Activated T-helper 2 cell treated with anti-CD3 and anti-CD28 coated beads, Interferon-gamma antibody, Interleukin-2, Interleukin-4, amounts not matched to agents 10 μg/mL and 5 μg/mL and 100 μg/mL, durations not matched to agents 14 hours and 24 hours and 36 hours (primary cell): ENCODE results near the gene AFF3. TPM values are rescaled to one million over a fixed set of nuclear protein-coding genes. Genes with fewer than 3 reads are reported as not detected.
A peak's percentile ranks its signal among the peaks of the same experiment; 100 is the strongest.

Experiments
- DNase-seq: peaks from one replicate; pipeline ENCODE4 v3.0.0; 2021; ENCODE audit warnings: low spot score
- H3K27ac Mint-ChIP-seq: one replicate; pipeline ENCODE4 v1.8.0; 2021; ENCODE audit warnings: mixed read lengths
- H3K27me3 Mint-ChIP-seq: one replicate; pipeline ENCODE4 v1.8.0; 2021; ENCODE audit warnings: low read depth, mixed read lengths
- H3K36me3 Mint-ChIP-seq: one replicate; pipeline ENCODE4 v1.8.0; 2021; ENCODE audit warnings: low read depth, mixed read lengths
- H3K4me1 Mint-ChIP-seq: one replicate; pipeline ENCODE4 v1.8.0; 2021; ENCODE audit warnings: low read depth, mixed read lengths
- H3K4me3 Mint-ChIP-seq: one replicate; pipeline ENCODE4 v1.8.0; 2021; ENCODE audit warnings: low read depth, mild to moderate bottlenecking, moderate library complexity, mixed read lengths
- H3K9me3 Mint-ChIP-seq: one replicate; pipeline ENCODE4 v1.8.0; 2021; ENCODE audit warnings: mixed read lengths
- intact Hi-C: fragments of 100-400 bp; cut with micrococcal nuclease; formaldehyde crosslinking; loops from one replicate; pipeline ENCODE4 v1.15.1; 2023
- total RNA-seq: library from RNA; stranded (reverse); gene quantifications from 2 replicates; pipeline ENCODE4 v1.2.3, GENCODE V29; 2022

AFF3 gene
- total RNA-seq, 1 donor from 2014 or later, result 1.4 TPM

- H3K9me3 Mint-ChIP-seq, result no peaks in the 10 kb centered on the region
- peak overlapping the region; percentile 48 for H3K27ac Mint-ChIP-seq
- intact Hi-C loops, result loop anchor here (2.0 kb wide), 1 partner anchor 149 kb away; no protein-coding TSS in a partner anchor
- DNase-seq, result no peak
- peak overlapping the region; percentile 80 for H3K4me3 Mint-ChIP-seq
- peaks cover 45% of the 10 kb centered on the region for H3K4me1 Mint-ChIP-seq
- H3K36me3 Mint-ChIP-seq, result peaks cover 4% of the 10 kb centered on the region
- H3K27me3 Mint-ChIP-seq, result peaks cover 28% of the 10 kb centered on the region
Measured at GRCh38 chr2:100141906-100142305, 484 bp downstream of the AFF3 start.

- intact Hi-C loops, result no loop called here
Measured at GRCh38 chr2:100140582-100140981, 1.8 kb downstream of the AFF3 start.

DNA sequence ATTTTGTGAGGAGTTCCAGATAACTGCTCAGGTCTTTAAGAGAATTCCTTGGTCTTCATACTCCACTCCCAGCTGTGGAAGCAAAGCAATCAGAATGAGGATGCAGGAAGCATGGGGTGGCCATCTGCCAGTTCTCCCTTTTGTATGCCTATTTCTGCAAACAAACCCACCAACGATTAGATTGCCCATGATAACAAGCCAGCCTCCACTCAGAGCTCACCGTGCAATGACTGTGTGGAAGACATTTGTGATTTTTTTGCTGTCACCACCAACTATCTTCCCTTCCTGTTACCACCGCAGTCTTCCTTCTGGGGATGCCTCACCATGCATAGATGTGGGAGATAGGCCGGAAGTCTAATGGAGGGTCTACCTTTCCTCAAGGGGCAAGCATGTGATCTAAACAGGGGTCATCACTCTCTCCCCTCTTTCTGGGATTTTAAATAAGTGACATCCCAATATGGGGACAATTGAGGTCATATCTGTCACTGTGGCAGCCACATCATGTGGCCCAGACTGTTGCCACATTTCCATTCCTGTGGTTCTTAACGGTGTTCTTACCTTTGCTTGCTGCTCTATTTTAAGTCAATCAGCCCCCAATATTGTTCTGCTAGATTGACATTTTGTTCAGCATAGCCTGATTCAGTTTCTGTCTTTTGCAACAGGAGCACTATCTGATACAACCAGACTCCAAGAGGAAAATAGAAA, 4.4 kb downstream of the AFF3 start:
- DNase-seq, result no peak
- H3K4me3 Mint-ChIP-seq, result no peak overlapping the region
- intact Hi-C loops, result loop anchor here (5.0 kb wide), 1 partner anchor 76 kb away; no protein-coding TSS in a partner anchor
- H3K9me3 Mint-ChIP-seq, result no peaks in the 10 kb centered on the region
- H3K4me1 Mint-ChIP-seq, result peaks cover 39% of the 10 kb centered on the region
- no peak overlapping the region for H3K27ac Mint-ChIP-seq
- H3K27me3 Mint-ChIP-seq, result peaks cover 11% of the 10 kb centered on the region
- H3K36me3 Mint-ChIP-seq, result peaks cover 4% of the 10 kb centered on the region

More at GRCh38 chr2:100140582-100140981, 1.8 kb downstream of the AFF3 start:
- H3K36me3 Mint-ChIP-seq, result peaks cover 4% of the 10 kb centered on the region
- peaks cover 45% of the 10 kb centered on the region for H3K4me1 Mint-ChIP-seq
- no peak overlapping the region for H3K27ac Mint-ChIP-seq
- no peak for DNase-seq
- H3K27me3 Mint-ChIP-seq, result peaks cover 26% of the 10 kb centered on the region
- H3K9me3 Mint-ChIP-seq, result no peaks in the 10 kb centered on the region
- H3K4me3 Mint-ChIP-seq, result no peak overlapping the region

- intact Hi-C loops, result loop anchor here (5.0 kb wide), 1 partner anchor 75 kb away; no protein-coding TSS in a partner anchor
- H3K27ac Mint-ChIP-seq, result no peak overlapping the region
- peaks cover 32% of the 10 kb centered on the region for H3K4me1 Mint-ChIP-seq
- H3K4me3 Mint-ChIP-seq, result no peak overlapping the region
- DNase-seq, result no peak
- H3K9me3 Mint-ChIP-seq, result no peaks in the 10 kb centered on the region
- peaks cover 11% of the 10 kb centered on the region for H3K27me3 Mint-ChIP-seq
- H3K36me3 Mint-ChIP-seq, result peaks cover 4% of the 10 kb centered on the region
Measured at GRCh38 chr2:100137318-100137717, 5.1 kb downstream of the AFF3 start.

DNA sequence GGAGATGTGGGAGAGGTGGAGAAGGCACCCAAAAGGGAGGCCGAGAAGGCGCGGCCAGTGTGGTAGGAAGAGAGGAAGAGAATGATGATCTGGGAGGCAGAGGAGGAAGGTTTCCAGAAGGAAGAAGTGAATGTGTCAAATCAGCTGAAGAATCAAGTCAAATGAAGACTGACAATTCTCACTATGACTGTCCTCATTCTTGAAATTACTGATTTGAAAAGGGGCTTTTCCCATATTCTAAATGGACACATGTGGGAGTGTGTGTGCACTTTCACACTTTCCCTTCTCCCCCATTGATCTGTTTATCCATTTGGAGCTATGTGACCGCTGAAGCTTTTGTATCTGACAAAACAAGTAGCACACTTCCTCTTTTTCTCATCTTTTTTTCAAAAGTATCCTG, 6.1 kb downstream of the AFF3 start:
- intact Hi-C loops, result loop anchor here (5.0 kb wide), 1 partner anchor 74 kb away; no protein-coding TSS in a partner anchor
- Mint-ChIP-seq H3K9me3 (no peaks in the 10 kb centered on the region), H3K27me3 (peaks cover 9% of the 10 kb centered on the region), H3K36me3 (peaks cover 4% of the 10 kb centered on the region), H3K27ac (no peak overlapping the region), H3K4me3 (no peak overlapping the region), H3K4me1 (peaks cover 23% of the 10 kb centered on the region)
- no peak for DNase-seq

- intact Hi-C loops, result loop anchor here (5.0 kb wide), 1 partner anchor 73 kb away; no protein-coding TSS in a partner anchor
- no peak for DNase-seq
- H3K9me3 Mint-ChIP-seq, result no peaks in the 10 kb centered on the region
- H3K4me3 Mint-ChIP-seq, result no peak overlapping the region
- peaks cover 2% of the 10 kb centered on the region for H3K36me3 Mint-ChIP-seq
- peaks cover 17% of the 10 kb centered on the region for H3K4me1 Mint-ChIP-seq
- H3K27me3 Mint-ChIP-seq, result peaks cover 2% of the 10 kb centered on the region
- no peak overlapping the region for H3K27ac Mint-ChIP-seq
Measured at GRCh38 chr2:100135415-100135814, 7.0 kb downstream of the AFF3 start.

DNA sequence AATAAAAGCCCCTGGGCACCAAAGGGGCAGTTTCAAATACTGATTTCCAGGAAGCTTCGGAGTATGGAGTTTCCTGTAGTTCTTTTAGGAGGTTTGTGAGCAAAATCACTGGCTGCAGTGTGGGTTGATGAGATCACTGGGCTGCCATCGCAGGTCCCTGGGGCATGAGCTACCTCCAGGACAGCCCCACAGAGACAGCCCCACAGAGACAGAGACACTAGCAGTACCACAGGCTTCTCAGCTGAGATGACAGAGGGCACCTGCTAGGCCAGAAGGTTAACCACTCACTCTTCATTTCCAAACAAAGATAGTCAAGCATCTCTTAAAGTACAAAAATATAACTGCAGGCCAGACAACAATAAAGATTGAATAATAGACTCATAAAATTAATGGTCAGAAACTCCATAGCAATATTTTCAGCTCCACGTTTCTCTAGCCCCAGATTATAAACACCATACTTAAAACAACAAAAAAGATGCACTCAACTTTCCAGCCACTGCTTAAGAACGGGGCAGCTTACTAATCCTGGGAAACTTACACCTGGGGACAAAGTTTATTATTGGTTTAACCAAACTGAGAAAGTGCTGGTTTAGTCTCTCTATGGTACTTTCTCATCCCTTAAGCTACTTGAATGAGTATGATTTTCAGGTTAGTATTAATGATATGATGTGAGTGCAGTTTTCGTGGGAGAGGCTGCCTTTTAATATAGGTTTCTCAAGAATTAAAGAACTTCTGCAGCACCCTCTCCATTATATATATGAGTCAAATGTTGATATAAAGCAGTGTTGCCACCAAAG, 11.6 kb downstream of the AFF3 start:
- no peak overlapping the region for H3K27ac Mint-ChIP-seq
- H3K27me3 Mint-ChIP-seq, result no peaks in the 10 kb centered on the region

GRCh38 chr2:100126897-100127401, 15.4 kb downstream of the AFF3 start:
- Mint-ChIP-seq H3K27ac (no peak overlapping the region), H3K9me3 (no peaks in the 10 kb centered on the region), H3K36me3 (no peaks in the 10 kb centered on the region), H3K4me1 (peaks cover 3% of the 10 kb centered on the region), H3K4me3 (no peak overlapping the region), H3K27me3 (peaks cover 3% of the 10 kb centered on the region)
- DNase-seq, result no peak
- intact Hi-C loops, result no loop called here

More for the DNA sequence above, 11.6 kb downstream of the AFF3 start:
- intact Hi-C loops, result no loop called here
- Mint-ChIP-seq H3K36me3 (no peaks in the 10 kb centered on the region), H3K4me3 (no peak overlapping the region), H3K9me3 (no peaks in the 10 kb centered on the region), H3K4me1 (peaks cover 3% of the 10 kb centered on the region)
- no peak for DNase-seq

DNA sequence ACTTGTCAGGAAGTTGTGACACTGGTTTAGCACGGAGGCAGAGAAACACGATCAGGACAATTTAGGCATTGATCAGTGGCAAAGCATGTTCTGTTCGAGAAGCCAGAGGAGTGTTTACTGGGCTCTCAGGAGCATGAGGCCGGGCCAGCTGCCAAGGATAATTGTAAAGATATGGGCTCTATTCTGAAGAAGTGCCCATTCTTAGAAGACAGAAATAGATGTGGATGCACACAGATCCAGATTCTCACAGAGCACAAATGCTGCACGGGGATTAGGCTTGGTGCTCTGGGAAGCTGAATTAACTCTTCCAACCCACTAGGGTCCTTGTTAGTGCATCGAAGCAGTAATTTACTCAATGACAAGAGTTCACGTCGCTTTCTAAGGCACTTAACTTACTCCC, 16.2 kb downstream of the AFF3 start:
- Mint-ChIP-seq H3K4me3 (no peak overlapping the region), H3K27me3 (peaks cover 3% of the 10 kb centered on the region), H3K9me3 (no peaks in the 10 kb centered on the region), H3K36me3 (no peaks in the 10 kb centered on the region), H3K27ac (no peak overlapping the region), H3K4me1 (peaks cover 3% of the 10 kb centered on the region)
- intact Hi-C loops, result no loop called here
- DNase-seq, result no peak

DNA sequence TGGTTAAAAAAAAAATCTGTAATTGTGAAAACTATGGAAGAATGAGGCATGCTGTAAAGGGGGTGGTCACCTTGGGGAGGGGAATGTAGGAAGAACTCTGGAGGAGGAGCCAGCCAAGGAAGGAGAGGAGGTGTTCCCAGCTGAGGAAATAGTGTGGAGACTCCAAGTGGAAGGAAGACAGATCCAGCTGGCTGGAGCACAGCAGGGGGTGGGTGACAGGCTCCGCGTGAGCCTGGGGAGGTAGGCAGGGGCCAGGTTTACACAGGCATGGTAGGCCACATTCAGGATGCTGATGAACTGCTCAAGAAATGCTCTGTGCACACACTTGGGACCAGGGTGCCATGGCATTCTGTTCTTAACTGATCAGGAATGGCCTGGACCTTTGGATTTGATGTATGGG, 16.8 kb downstream of the AFF3 start:
- Mint-ChIP-seq H3K4me3 (no peak overlapping the region), H3K36me3 (no peaks in the 10 kb centered on the region)
- intact Hi-C loops, result no loop called here

GRCh38 chr2:100124761-100125160, 17.6 kb downstream of the AFF3 start:
- no peak overlapping the region for H3K27ac Mint-ChIP-seq
- H3K4me1 Mint-ChIP-seq, result no peaks in the 10 kb centered on the region
- no peak for DNase-seq
- H3K4me3 Mint-ChIP-seq, result no peak overlapping the region
- intact Hi-C loops, result no loop called here
- H3K9me3 Mint-ChIP-seq, result no peaks in the 10 kb centered on the region
- H3K36me3 Mint-ChIP-seq, result no peaks in the 10 kb centered on the region
- peaks cover 3% of the 10 kb centered on the region for H3K27me3 Mint-ChIP-seq

More for the DNA sequence above, 16.8 kb downstream of the AFF3 start:
- Mint-ChIP-seq H3K27me3 (peaks cover 3% of the 10 kb centered on the region), H3K4me1 (peaks cover under 1% of the 10 kb centered on the region), H3K9me3 (no peaks in the 10 kb centered on the region), H3K27ac (no peak overlapping the region)
- DNase-seq, result no peak

DNA sequence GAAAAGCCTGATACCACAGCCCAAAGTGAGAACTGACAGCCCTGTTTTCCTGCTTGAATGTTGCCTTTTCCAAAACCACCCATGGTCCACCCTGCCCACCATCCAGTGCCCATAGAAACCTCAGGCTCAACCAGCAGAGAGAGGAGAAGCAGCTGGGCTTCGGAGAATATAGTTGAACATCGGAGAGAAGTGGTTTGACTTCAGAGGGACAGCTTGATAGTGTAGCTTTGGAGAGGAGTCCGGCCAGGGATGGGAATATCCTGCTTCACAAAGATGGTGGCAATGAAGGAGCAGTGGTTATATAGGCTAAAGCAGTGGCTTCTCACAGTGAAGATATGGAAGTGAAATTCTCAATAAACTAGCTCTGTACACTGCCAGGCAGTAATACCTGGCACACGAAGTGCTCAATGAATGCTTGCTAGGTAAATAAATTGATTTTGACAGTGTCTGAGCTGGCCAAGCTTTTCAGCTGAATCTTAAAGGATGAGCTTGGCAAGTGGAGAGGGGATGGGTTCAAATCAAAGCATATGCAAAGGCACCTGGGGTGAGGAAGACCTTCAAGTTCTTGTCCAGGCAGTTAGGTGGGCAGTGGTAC, 21.2 kb downstream of the AFF3 start:
- Mint-ChIP-seq H3K36me3 (no peaks in the 10 kb centered on the region), H3K9me3 (no peaks in the 10 kb centered on the region), H3K27me3 (peaks cover 5% of the 10 kb centered on the region), H3K27ac (no peak overlapping the region), H3K4me3 (no peak overlapping the region), H3K4me1 (no peaks in the 10 kb centered on the region)
- no peak for DNase-seq
- intact Hi-C loops, result no loop called here
